Measurements from ENCODE around the gene FILIP1L.

The FILIP1L gene

GRCh38 chr3:100125161-100125938, 11.0 kb upstream of the FILIP1L start:
- no peak for TF ChIP-seq CTCF (IDR thresholded peaks at IDR 0.05; ENCODE audit: low read depth, low read length)
- DNase-seq (ENCODE audit: extremely low read depth, low read depth) = no peak

GRCh38 chr3:100124201-100124761, 10.0 kb upstream of the FILIP1L start:
- DNase-seq (ENCODE audit: extremely low read depth, low read depth) = no peak
- no peak for TF ChIP-seq CTCF (IDR thresholded peaks at IDR 0.05; ENCODE audit: low read depth, low read length)

- no peak for TF ChIP-seq CTCF (IDR thresholded peaks at IDR 0.05; ENCODE audit: low read depth, low read length)
- DNase-seq (ENCODE audit: extremely low read depth, low read depth) = no peak
Observed at GRCh38 chr3:100123112-100123511, 8.8 kb upstream of the FILIP1L start.

- DNase-seq (ENCODE audit: extremely low read depth, low read depth) = no peak
- TF ChIP-seq CTCF (IDR thresholded peaks at IDR 0.05; ENCODE audit: low read depth, low read length) = no peak
Observed at GRCh38 chr3:100122321-100122720, 8.0 kb upstream of the FILIP1L start.

GRCh38 chr3:100120693-100121092, 6.4 kb upstream of the FILIP1L start:
- no peak for TF ChIP-seq CTCF (IDR thresholded peaks at IDR 0.05; ENCODE audit: low read depth, low read length)
- no peak for DNase-seq (ENCODE audit: extremely low read depth, low read depth)

- TF ChIP-seq CTCF (IDR thresholded peaks at IDR 0.05; ENCODE audit: low read depth, low read length) = no peak
- no peak for DNase-seq (ENCODE audit: extremely low read depth, low read depth)
Observed at GRCh38 chr3:100120012-100120411, 5.7 kb upstream of the FILIP1L start.

- no peak for DNase-seq (ENCODE audit: extremely low read depth, low read depth)
- no peak for TF ChIP-seq CTCF (IDR thresholded peaks at IDR 0.05; ENCODE audit: low read depth, low read length)
Observed at GRCh38 chr3:100117093-100117492, 2.8 kb upstream of the FILIP1L start.
